HL-60/S4 (cell line): ENCODE data around the gene NRARP.
"Not testable (repeated sequence)": the region's sequence is repeated elsewhere in the genome, so short reads cannot be mapped to it uniquely, and the experiment has no call there.

Experiments
- in situ Hi-C: fragments of 300-500 bp; cut with MboI; formaldehyde crosslinking; loops from 2 replicates; pipeline ENCODE4 v1.14.3; 2022; ENCODE audit warnings: low sequenced_read_pairs

The NRARP gene

GRCh38 chr9:137265496-137266161, 36.4 kb downstream of the NRARP start:
- in situ Hi-C loops: no loop called here

GRCh38 chr9:137264067-137264466, 38.0 kb downstream of the NRARP start:
- in situ Hi-C loops: no loop called here

GRCh38 chr9:137263506-137263905, 38.6 kb downstream of the NRARP start:
- in situ Hi-C loops: no loop called here

- in situ Hi-C loops: no loop called here
These were observed 39.2 kb downstream of the NRARP start for GRCh38 chr9:137262909-137263285.

- in situ Hi-C loops: not testable (repeated sequence)
These were observed 39.7 kb downstream of the NRARP start for GRCh38 chr9:137262173-137262908.

- in situ Hi-C loops: no loop called here
These were observed 45.2 kb downstream of the NRARP start for GRCh38 chr9:137256856-137257255.

GRCh38 chr9:137256362-137256761, 45.7 kb downstream of the NRARP start:
- in situ Hi-C loops: no loop called here

- in situ Hi-C loops: no loop called here
These were observed 46.5 kb downstream of the NRARP start for GRCh38 chr9:137255448-137256114.

- in situ Hi-C loops: no loop called here
These were observed 47.2 kb downstream of the NRARP start, which contains the start of gene NELFB for GRCh38 chr9:137254624-137255447. NELFB (plus strand) TSS chr9:137255327.

GRCh38 chr9:137253717-137254623, 48.1 kb downstream of the NRARP start:
- in situ Hi-C loops: no loop called here

- in situ Hi-C loops: no loop called here
These were observed 49.2 kb downstream of the NRARP start for GRCh38 chr9:137252555-137253506.

GRCh38 chr9:137251490-137252268, 50.4 kb downstream of the NRARP start:
- in situ Hi-C loops: no loop called here

GRCh38 chr9:137251194-137251461, 50.9 kb downstream of the NRARP start, which contains the start of gene STPG3:
STPG3 (plus strand) TSS chr9:137251286; CDS start chr9:137251287, 1 bp downstream.
- in situ Hi-C loops: no loop called here

GRCh38 chr9:137250329-137251193, 51.5 kb downstream of the NRARP start:
- in situ Hi-C loops: no loop called here
